Caco-2 (cell line): Measurements from ENCODE around the gene ATP13A5. TPM values are rescaled to one million over a fixed set of nuclear protein-coding genes. Genes with fewer than 3 reads are reported as not detected.

Source experiments
- BruUV-seq: library from RNA; stranded (reverse); fragments of 400-500 nt; replicated peaks from 2 replicates; lab custom pipeline; 2021; lab: Mats Ljungman, UMichigan
- CTCF ChIA-PET: fragments of 300-600 bp; sonication (Branson Sonifier 250); formaldehyde crosslinking; loops from one replicate; lab custom pipeline; 2022; ENCODE audit warnings: antibody characterized with exemption; lab: Charles Lee
- POLR2A ChIA-PET: fragments of 300-600 bp; sonication (Branson Sonifier 250); formaldehyde crosslinking; loops from one replicate; lab custom pipeline; 2022; ENCODE audit warnings: antibody characterized with exemption; lab: Charles Lee
- DNase-seq, 2 experiments: peaks; one replicate each; pipeline versions ENCODE4 v3.0.0 to v3.0.0-alpha.2; 2020 to 2022
- H3K27me3 ChIP-seq: replicated peaks from 2 replicates; pipeline ENCODE4 v1.6.0; 2011; ENCODE audit warnings: low read length; ENCODE audit not compliant: control insufficient read depth, insufficient read depth
- H3K36me3 ChIP-seq: 2 replicates; pipeline ENCODE4 v1.5.1; 2011; ENCODE audit warnings: low read length; ENCODE audit not compliant: control insufficient read depth, insufficient read depth
- H3K4me1 ChIP-seq: fragments of 250-450 bp; sonication (Bioruptor Pico); 2 replicates; pipeline ENCODE4 v1.5.1; 2020; ENCODE audit warnings: mild to moderate bottlenecking
- H3K4me3 ChIP-seq: 2 replicates; pipeline ENCODE4 v1.5.1; 2011; ENCODE audit warnings: low read depth, mild to moderate bottlenecking, control low read depth, low read length
- H3K9me3 ChIP-seq: fragments of 250-450 bp; sonication (Bioruptor Pico); 2 replicates; pipeline ENCODE4 v1.5.1; 2020; ENCODE audit warnings: mild to moderate bottlenecking, moderate library complexity
- H3K27ac Mint-ChIP-seq: one replicate; pipeline ENCODE4 v1.8.0; 2022; ENCODE audit warnings: mixed read lengths; ENCODE audit not compliant: unreplicated experiment
- H3K27me3 Mint-ChIP-seq: one replicate; pipeline ENCODE4 v1.8.0; 2022; ENCODE audit warnings: mixed read lengths; ENCODE audit not compliant: insufficient read depth, unreplicated experiment
- H3K36me3 Mint-ChIP-seq: one replicate; pipeline ENCODE4 v1.8.0; 2022; ENCODE audit warnings: mild to moderate bottlenecking, mixed read lengths; ENCODE audit not compliant: insufficient read depth, unreplicated experiment
- H3K4me1 Mint-ChIP-seq: one replicate; pipeline ENCODE4 v1.8.0; 2022; ENCODE audit warnings: low read depth, mixed read lengths; ENCODE audit not compliant: unreplicated experiment
- H3K4me3 Mint-ChIP-seq: one replicate; pipeline ENCODE4 v1.8.0; 2022; ENCODE audit warnings: mild to moderate bottlenecking, moderate library complexity, mixed read lengths; ENCODE audit not compliant: unreplicated experiment
- H3K9me3 Mint-ChIP-seq: one replicate; pipeline ENCODE4 v1.8.0; 2022; ENCODE audit warnings: mixed read lengths; ENCODE audit not compliant: unreplicated experiment
- CTCF ChIP-seq, 2 experiments: fragments of 200-600 bp in 1 of 2; IDR thresholded peaks; 1 replicate in 1 of 2; 2 replicates in 1 of 2; pipeline versions ENCODE4 v1.5.1 to v1.8.0; 2011 to 2022; ENCODE audit warnings: antibody characterized with exemption in 1 of 2, control low read depth in 1 of 2, inconsistent platforms in 1 of 2, low read depth in 1 of 2, low read length in 1 of 2, mild to moderate bottlenecking in 1 of 2, moderate library complexity in 1 of 2; ENCODE audit not compliant: insufficient read depth in 1 of 2, severe bottlenecking in 1 of 2, unreplicated experiment in 1 of 2
- intact Hi-C: fragments of 100-400 bp; cut with micrococcal nuclease; formaldehyde crosslinking; loops from one replicate; pipeline ENCODE4 v1.10.0; 2022; ENCODE audit not compliant: unreplicated experiment
- total RNA-seq: library from RNA; stranded (reverse); gene quantifications from 2 replicates; pipeline ENCODE4 v1.2.3, GENCODE V29; 2022

The ATP13A5 gene
- total RNA-seq, 1 experiment from 2014 or later = not detected

GRCh38 chr3:193271101-193271840 is 107.3 kb downstream of the ATP13A5 start:
- H3K27me3 Mint-ChIP-seq = peaks cover 4% of the 10 kb centered on the region
- Histone ChIP-seq H3K4me3 (no peak overlapping the region), H3K4me1 (no peaks in the 10 kb centered on the region), H3K9me3 (no peaks in the 10 kb centered on the region), H3K36me3 (no peaks in the 10 kb centered on the region), H3K27me3 (no peaks in the 10 kb centered on the region)
- no peaks in the 10 kb centered on the region for H3K9me3 Mint-ChIP-seq
- no peaks in the 10 kb centered on the region for H3K4me1 Mint-ChIP-seq
- intact Hi-C loops = no loop called here
- no peaks in the 10 kb centered on the region for H3K36me3 Mint-ChIP-seq
- BruUV-seq = no TSS peak
- DNase-seq = no peak
- no peak for TF ChIP-seq CTCF (IDR thresholded peaks at IDR 0.05; ENCODE audit: insufficient read depth in 1 of 2, low read depth in 1 of 2, low read length in 1 of 2, severe bottlenecking in 1 of 2, unreplicated experiment in 1 of 2)
- H3K4me3 Mint-ChIP-seq = no peak overlapping the region
- ChIA-PET POLR2A (no interaction called here), CTCF (no interaction called here)
- no peak overlapping the region for H3K27ac Mint-ChIP-seq

- Mint-ChIP-seq H3K4me1 (no peaks in the 10 kb centered on the region), H3K4me3 (no peak overlapping the region), H3K36me3 (no peaks in the 10 kb centered on the region), H3K27me3 (peaks cover 4% of the 10 kb centered on the region), H3K9me3 (no peaks in the 10 kb centered on the region), H3K27ac (no peak overlapping the region)
- DNase-seq = no peak
- Histone ChIP-seq H3K27me3 (no peaks in the 10 kb centered on the region), H3K9me3 (no peaks in the 10 kb centered on the region), H3K36me3 (no peaks in the 10 kb centered on the region), H3K4me3 (no peak overlapping the region), H3K4me1 (no peaks in the 10 kb centered on the region)
- TF ChIP-seq CTCF (IDR thresholded peaks at IDR 0.05; ENCODE audit: insufficient read depth in 1 of 2, low read depth in 1 of 2, low read length in 1 of 2, severe bottlenecking in 1 of 2, unreplicated experiment in 1 of 2) = no peak
- BruUV-seq = no TSS peak
- intact Hi-C loops = no loop called here
- ChIA-PET POLR2A (no interaction called here), CTCF (no interaction called here)
Measured at GRCh38 chr3:193270451-193270850, 108.1 kb downstream of the ATP13A5 start.

GRCh38 chr3:193269343-193270028 is 109.1 kb downstream of the ATP13A5 start:
- Mint-ChIP-seq H3K9me3 (no peaks in the 10 kb centered on the region), H3K36me3 (no peaks in the 10 kb centered on the region), H3K27me3 (peaks cover 3% of the 10 kb centered on the region), H3K4me3 (no peak overlapping the region), H3K27ac (no peak overlapping the region), H3K4me1 (no peaks in the 10 kb centered on the region)
- Histone ChIP-seq H3K4me3 (no peak overlapping the region), H3K27me3 (no peaks in the 10 kb centered on the region), H3K9me3 (no peaks in the 10 kb centered on the region), H3K36me3 (no peaks in the 10 kb centered on the region), H3K4me1 (no peaks in the 10 kb centered on the region)
- ChIA-PET CTCF (no interaction called here), POLR2A (no interaction called here)
- no peak for DNase-seq
- no peak for TF ChIP-seq CTCF (IDR thresholded peaks at IDR 0.05; ENCODE audit: insufficient read depth in 1 of 2, low read depth in 1 of 2, low read length in 1 of 2, severe bottlenecking in 1 of 2, unreplicated experiment in 1 of 2)
- no TSS peak for BruUV-seq
- intact Hi-C loops = no loop called here
